DMS114 treated with DMSO at 0.1 percent for 48 hours (cell line): Measurements from ENCODE around the gene UGT1A9.

Source experiments
- DNase-seq: peaks from one replicate; lab custom pipeline; 2025; ENCODE audit not compliant: unreplicated experiment; lab: John Stamatoyannopoulos, UW

UGT1A9 gene

GRCh38 chr2:233758141-233758540, 86.4 kb downstream of the UGT1A9 start:
- no peak for DNase-seq

DNA sequence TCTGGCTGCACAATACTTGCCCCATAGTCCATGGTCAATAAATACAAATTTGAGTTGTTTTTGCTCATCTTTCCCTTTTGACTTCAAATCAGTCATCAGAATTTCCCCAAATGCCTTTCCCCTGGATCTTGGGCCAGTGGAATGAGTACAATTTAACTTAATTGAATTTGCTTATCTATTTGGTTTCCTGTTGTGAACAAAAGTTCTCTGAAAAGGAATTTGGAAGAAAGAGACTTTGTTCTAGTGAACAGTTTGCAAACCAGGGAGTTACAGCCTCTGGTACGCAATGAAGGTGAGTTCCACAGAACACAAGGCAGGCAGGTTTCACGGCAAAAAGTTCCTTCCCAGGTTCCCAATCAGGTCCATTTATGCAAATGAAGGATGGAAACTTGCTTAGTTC, 87.2 kb downstream of the UGT1A9 start:
- DNase-seq: no peak

DNA sequence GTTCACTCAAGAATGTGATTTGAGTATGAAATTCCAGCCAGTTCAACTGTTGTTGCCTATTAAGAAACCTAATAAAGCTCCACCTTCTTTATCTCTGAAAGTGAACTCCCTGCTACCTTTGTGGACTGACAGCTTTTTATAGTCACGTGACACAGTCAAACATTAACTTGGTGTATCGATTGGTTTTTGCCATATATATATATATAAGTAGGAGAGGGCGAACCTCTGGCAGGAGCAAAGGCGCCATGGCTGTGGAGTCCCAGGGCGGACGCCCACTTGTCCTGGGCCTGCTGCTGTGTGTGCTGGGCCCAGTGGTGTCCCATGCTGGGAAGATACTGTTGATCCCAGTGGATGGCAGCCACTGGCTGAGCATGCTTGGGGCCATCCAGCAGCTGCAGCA, 88.3 kb downstream of the UGT1A9 start, which contains the start of gene UGT1A1:
Gene UGT1A1, plus strand, starts transcription at position 228 of the 400 bp plus-strand sequence. Its CDS starts 18 bp downstream, at position 246.
- DNase-seq: no peak

DNA sequence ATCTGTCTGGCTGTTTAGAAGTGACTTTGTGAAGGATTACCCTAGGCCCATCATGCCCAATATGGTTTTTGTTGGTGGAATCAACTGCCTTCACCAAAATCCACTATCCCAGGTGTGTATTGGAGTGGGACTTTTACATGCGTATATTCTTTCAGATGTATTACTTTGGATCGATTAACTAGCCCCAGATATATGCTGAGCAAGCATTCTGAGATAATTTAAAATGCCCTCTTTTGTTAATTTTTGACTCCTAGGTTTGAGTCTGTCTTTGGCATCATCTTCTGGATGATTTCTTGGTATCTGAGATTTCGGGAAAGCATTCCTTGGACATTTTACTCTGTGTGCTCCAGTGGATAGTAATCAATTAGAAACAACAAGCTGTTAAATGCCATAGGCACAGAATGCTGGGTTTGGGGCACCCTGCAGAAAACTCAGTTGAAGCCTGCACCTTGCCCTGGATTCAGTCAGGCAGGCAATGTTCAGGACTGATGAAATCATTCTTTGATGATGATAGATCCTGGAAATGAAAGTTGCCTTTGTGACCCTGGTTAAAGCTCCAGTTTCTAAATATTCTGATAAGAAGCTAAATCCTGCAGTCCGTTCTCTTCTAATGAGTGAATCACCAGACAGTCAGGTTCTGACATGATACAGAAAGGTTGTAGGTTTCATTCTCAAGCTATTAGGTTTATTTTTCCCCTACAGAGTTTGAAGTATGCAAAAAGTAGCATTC, 89.5 kb downstream of the UGT1A9 start:
- DNase-seq: no peak

- no peak for DNase-seq
These were observed 92.6 kb downstream of the UGT1A9 start for GRCh38 chr2:233764264-233764663.

DNA sequence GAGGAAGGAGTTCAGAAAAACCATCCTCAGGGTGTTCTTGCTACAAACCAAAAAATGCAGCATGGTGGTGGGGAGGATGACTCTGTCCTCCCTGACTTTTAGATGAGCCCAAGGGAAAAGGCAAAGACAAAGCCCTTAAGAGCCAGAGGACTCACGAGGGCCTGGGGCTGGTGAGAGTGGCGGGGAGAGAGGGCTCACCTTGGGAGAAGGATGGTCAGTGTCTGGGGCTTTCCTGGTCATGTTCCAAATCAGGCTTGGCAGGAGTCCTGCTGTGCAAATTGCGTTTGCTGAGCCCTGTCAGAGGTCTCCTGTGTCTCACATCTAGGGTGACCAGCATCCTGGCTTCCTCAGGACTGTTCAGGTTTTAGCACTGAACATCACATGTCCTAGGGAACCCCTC, 93.1 kb downstream of the UGT1A9 start:
- DNase-seq: no peak

- DNase-seq: no peak
These were observed 94.7 kb downstream of the UGT1A9 start for GRCh38 chr2:233766416-233766815.

DNA sequence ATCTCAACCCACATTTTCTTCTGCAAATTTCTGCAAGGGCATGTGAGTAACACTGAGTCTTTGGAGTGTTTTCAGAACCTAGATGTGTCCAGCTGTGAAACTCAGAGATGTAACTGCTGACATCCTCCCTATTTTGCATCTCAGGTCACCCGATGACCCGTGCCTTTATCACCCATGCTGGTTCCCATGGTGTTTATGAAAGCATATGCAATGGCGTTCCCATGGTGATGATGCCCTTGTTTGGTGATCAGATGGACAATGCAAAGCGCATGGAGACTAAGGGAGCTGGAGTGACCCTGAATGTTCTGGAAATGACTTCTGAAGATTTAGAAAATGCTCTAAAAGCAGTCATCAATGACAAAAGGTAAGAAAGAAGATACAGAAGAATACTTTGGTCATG, 96.4 kb downstream of the UGT1A9 start:
- DNase-seq: no peak

- DNase-seq: no peak
These were observed 97.6 kb downstream of the UGT1A9 start for GRCh38 chr2:233769260-233769659.

DNA sequence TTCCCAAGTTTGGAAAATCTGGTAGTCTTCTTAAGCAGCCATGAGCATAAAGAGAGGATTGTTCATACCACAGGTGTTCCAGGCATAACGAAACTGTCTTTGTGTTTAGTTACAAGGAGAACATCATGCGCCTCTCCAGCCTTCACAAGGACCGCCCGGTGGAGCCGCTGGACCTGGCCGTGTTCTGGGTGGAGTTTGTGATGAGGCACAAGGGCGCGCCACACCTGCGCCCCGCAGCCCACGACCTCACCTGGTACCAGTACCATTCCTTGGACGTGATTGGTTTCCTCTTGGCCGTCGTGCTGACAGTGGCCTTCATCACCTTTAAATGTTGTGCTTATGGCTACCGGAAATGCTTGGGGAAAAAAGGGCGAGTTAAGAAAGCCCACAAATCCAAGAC, 100.5 kb downstream of the UGT1A9 start:
- DNase-seq: no peak

DNA sequence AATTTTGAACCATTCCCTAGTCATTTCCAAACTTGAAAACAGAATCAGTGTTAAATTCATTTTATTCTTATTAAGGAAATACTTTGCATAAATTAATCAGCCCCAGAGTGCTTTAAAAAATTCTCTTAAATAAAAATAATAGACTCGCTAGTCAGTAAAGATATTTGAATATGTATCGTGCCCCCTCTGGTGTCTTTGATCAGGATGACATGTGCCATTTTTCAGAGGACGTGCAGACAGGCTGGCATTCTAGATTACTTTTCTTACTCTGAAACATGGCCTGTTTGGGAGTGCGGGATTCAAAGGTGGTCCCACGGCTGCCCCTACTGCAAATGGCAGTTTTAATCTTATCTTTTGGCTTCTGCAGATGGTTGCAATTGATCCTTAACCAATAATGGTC, 100.9 kb downstream of the UGT1A9 start:
- no peak for DNase-seq

DNA sequence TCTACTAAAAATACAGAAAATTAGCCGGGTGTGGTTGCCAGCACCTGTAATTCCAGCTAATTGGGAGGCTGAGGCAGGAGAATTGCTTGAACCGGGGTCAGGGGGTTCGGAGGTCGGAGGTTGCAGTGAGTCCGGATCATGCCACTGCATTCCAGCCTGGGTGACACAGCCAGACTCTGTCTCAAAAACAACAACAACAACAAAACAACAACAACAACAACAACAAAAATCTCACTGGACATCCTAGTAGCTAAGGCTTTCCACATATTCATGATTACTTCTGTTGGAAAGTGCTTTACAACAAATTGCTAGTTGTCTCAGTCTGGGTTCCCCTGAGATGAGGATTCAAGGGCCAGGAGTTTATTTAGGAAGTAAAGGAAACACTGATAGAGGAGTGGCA, 102.2 kb downstream of the UGT1A9 start:
- DNase-seq: no peak

DNA sequence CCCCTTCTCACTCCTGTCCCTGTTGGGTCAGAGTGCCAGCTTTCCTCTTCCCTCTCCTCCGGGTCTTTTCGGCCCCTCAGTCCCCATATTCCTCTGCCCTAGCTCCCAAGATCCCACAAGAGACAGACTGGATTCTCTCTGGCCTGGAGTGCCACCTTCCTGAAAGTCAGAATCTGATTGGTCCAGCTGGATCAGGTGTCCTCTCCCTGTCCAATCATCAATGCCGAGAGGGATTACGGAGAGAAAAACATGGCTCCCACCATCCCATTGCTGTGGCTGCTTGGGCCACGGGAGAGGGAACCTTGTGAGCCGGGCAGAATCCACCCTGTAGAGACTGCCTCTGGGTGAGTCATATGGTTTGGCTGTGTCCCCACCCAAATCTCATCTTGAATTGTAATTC, 103.7 kb downstream of the UGT1A9 start:
- no peak for DNase-seq

GRCh38 chr2:233778030-233778429, 106.3 kb downstream of the UGT1A9 start, which contains the start of gene MROH2A:
TSS of gene MROH2A (plus strand) at chr2:233778330. CDS start at chr2:233779359, 1,029 bp downstream.
- no peak for DNase-seq

DNA sequence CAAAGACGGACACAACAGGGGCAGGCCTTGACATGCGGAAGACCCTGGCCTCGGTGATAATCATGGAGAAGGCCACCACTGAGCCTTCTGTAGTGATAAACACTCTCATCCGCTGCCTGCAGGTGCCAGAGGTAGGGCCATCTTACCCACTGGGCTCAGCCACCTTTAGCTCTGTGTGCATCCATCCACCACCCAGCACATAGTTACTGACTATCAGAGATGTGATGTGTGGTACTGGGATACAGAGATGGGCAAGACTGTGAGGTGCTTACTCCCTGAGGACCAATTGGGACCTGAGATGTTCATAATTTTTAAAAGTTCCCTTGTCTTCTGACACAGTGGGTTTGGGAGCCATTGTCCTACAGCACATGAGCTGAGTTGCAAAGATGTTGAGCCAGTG, 108.0 kb downstream of the UGT1A9 start:
- no peak for DNase-seq

GRCh38 chr2:233780771-233781170, 109.1 kb downstream of the UGT1A9 start:
- DNase-seq: no peak

- DNase-seq: no peak
These were observed 117.9 kb downstream of the UGT1A9 start for GRCh38 chr2:233789554-233789953.

DNA sequence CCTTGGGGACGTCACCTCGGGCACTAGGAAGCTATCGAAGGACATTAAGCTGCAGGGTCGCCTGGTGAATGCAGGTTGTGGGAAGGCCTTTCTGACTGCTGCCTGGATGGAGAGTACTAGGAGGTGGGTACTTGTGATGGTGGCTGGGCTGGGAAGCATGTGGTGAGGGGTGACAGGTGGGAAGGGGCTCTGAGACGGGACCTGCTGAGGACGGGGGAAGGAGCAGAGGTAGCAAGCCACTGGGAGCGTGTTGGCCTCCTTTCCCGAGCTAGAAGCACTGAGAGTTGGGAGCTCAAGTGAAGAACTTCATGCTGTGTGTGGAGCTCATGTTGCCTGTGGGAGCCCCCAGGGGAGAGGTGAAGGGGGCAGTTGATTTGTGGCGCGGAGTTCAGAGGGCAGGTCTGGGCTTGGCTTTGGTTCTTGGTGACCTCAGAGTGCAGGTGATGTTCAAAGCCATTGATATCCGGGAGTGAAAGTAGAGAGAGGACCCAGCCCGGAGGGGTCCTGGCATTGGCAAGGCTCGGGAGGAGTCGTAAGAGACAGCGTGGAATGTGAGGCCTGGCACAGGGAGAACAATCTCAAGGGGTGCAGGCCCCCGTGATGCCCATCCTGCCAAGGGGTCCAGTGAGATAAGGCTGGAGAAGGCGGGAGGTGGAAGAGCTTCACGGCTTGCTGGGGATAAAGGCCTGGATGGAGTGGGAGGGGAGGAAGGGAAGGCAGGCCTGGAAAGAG, 119.6 kb downstream of the UGT1A9 start:
- no peak for DNase-seq

DNA sequence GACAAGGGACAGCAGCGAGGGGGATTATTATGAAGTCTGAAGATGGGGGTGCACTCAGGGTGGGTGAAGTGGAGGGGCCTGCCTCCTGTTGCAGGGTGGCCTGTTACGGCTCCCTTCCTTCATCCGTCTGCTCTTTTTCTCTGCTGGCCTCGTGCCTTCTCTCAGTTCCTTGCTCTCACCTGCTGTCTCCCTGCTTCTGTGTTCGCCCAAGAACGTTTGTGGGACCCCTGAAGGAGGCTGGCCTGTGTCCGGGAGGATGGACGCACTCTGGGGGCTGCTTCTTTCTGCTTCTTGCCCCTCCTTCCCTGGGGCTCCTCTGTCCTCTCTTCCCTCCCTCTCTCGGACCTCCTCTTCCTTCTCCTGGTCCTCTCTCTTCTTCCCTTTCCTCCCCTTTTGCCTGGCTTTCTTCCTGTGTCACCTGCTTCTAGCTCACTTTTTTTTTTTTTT, 120.2 kb downstream of the UGT1A9 start:
- no peak for DNase-seq

DNA sequence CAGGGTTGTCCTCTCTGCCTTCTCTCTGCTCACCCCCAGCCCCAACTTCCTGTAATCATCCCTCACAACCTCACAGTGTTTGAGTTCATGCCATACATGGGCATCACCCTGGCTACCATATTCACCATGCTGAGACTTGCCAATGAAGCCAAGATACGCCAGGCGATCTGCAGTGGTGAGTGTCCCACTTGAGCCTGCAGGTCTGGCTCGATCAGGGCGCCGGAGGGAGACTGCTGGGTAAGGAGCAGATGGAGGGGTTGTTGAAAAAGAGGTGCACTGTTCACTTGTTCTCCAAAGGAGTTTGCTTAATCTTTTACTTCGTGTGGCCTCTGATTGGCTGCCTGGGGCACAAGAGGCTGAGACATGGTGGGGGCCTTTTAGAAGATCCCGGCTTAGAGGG, 121.0 kb downstream of the UGT1A9 start:
- no peak for DNase-seq

GRCh38 chr2:233793465-233794127, 121.9 kb downstream of the UGT1A9 start:
- DNase-seq: no peak

DNA sequence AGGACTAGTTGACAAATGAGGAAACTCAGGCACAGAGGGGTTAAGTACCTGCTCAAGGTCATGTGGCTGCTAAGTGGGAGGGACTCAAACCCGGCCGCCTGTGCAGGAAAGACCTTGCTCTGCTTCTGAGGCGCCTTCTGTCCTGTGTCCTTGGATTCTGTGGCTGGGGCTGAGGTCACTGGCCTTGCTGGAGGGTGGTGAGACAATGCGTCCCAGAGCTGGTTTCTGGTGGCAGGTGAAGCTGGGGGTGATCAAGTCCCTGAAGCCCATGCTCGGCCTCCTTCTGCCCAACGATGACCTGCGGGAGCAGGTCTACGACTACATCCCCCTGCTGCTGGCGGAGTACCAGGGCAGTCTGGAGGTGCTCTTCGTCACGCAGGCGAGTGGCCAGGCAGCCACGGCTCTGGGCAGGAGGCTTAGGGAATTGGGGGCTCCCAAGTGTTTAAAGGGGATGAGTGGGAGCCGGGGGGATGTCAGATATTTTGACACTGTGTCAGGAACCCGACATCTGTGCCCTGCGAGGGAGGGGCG, 122.5 kb downstream of the UGT1A9 start:
- DNase-seq: no peak
